ENCODE data around the gene KAT2A. TPM values are rescaled to one million over a fixed set of nuclear protein-coding genes. Genes with fewer than 3 reads are reported as not detected.

Gene KAT2A
- total RNA-seq, 1 experiment from 2014 or later = 43.5 TPM

- Histone ChIP-seq H3K4me2 (ENCODE audit: insufficient read depth, insufficient read length, low read length) (no peak overlapping the region), H3K14ac (ENCODE audit: insufficient read depth, low read length) (no peak overlapping the region), H3K4ac (ENCODE audit: low read depth, low read length) (no peak overlapping the region), H3T11ph (ENCODE audit: low read length) (no peak overlapping the region), H3K4me1 (ENCODE audit: insufficient read depth, low read length) (no peaks in the 10 kb centered on the region), H3K9ac (ENCODE audit: extremely low read depth, insufficient read length, low read length) (no peak overlapping the region), H2AK5ac (ENCODE audit: insufficient read length, low read length) (no peak overlapping the region), H2BK12ac (ENCODE audit: insufficient read length, low read depth, low read length) (no peak overlapping the region), H4K5ac (ENCODE audit: insufficient read length, low read depth, low read length) (no peak overlapping the region), H3K18ac (ENCODE audit: insufficient read length, low read depth, low read length) (no peak overlapping the region), H3K23ac (ENCODE audit: insufficient read length, low read depth, low read length) (no peak overlapping the region), H2BK5ac (ENCODE audit: insufficient read length, low read length) (no peak overlapping the region), H2BK20ac (ENCODE audit: low read depth, low read length, poor library complexity, severe bottlenecking) (no peak overlapping the region), H4K91ac (ENCODE audit: insufficient read length, low read depth, low read length) (no peak overlapping the region), H3K56ac (ENCODE audit: insufficient read length, low read depth, low read length) (no peak overlapping the region), H3K79me2 (ENCODE audit: insufficient read depth, low read length) (no peaks in the 10 kb centered on the region), H2AFZ (ENCODE audit: low read length) (no peak overlapping the region), H3K27me3 (ENCODE audit: insufficient read depth, low read length) (no peaks in the 10 kb centered on the region), H2BK15ac (ENCODE audit: low read depth, low read length) (no peak overlapping the region), H3K9me3 (ENCODE audit: control insufficient read depth, low read depth, low read length) (no peaks in the 10 kb centered on the region), H3K23me2 (ENCODE audit: insufficient read length, low read depth, low read length, poor library complexity, severe bottlenecking) (no peaks in the 10 kb centered on the region), H4K8ac (replicated peaks; ENCODE audit: insufficient read length, low read depth, low read length) (no peak overlapping the region), H4K20me1 (ENCODE audit: control insufficient read depth, insufficient read depth, insufficient read length) (peaks cover 3% of the 10 kb centered on the region), H3K79me1 (ENCODE audit: insufficient read depth, low read depth, low read length, poor library complexity, severe bottlenecking) (no peaks in the 10 kb centered on the region), H3K27ac (ENCODE audit: insufficient read length, low read depth, low read length) (no peak overlapping the region), H2BK120ac (ENCODE audit: low read depth, low read length, poor library complexity, severe bottlenecking) (no peak overlapping the region)
- H3K4me3 Mint-ChIP-seq = no peak overlapping the region
- TF ChIP-seq, protein P1, sequence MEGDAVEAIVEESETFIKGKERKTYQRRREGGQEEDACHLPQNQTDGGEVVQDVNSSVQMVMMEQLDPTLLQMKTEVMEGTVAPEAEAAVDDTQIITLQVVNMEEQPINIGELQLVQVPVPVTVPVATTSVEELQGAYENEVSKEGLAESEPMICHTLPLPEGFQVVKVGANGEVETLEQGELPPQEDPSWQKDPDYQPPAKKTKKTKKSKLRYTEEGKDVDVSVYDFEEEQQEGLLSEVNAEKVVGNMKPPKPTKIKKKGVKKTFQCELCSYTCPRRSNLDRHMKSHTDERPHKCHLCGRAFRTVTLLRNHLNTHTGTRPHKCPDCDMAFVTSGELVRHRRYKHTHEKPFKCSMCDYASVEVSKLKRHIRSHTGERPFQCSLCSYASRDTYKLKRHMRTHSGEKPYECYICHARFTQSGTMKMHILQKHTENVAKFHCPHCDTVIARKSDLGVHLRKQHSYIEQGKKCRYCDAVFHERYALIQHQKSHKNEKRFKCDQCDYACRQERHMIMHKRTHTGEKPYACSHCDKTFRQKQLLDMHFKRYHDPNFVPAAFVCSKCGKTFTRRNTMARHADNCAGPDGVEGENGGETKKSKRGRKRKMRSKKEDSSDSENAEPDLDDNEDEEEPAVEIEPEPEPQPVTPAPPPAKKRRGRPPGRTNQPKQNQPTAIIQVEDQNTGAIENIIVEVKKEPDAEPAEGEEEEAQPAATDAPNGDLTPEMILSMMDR (conservative IDR thresholded peaks at IDR 0.05) = no peak
- DNase-seq = no peak
- H3K27ac Mint-ChIP-seq = no peak overlapping the region
- no peaks in the 10 kb centered on the region for H3K9me3 Mint-ChIP-seq
- H3K27me3 Mint-ChIP-seq (ENCODE audit: low read depth) = peaks cover 3% of the 10 kb centered on the region
- no CpG with 5 or more reads among the region's 2 CpGs for WGBS (ENCODE audit: extremely low coverage, insufficient read length, low lambda C conversion rate)
- peaks cover 22 to 38% of the 10 kb centered on the region in 2 experiments for H3K4me1 Mint-ChIP-seq
- H3K36me3 Mint-ChIP-seq (ENCODE audit: insufficient read depth in 1 of 3, low read depth in 3 of 3) = no peaks in the 10 kb centered on the region
Measured at GRCh38 chr17:42065201-42065600, 56.0 kb downstream of the KAT2A start.

Other genes with a start within 250 kb of the KAT2A start
- gene ACLY, start 202.4 kb downstream of the KAT2A start, total RNA-seq (2021) = 279 and 289 TPM in 2 replicates
- gene ODAD4, start 190.8 kb downstream of the KAT2A start, total RNA-seq (2021) = 1.3 and 2.1 TPM in 2 replicates
- gene CNP, start 154.6 kb downstream of the KAT2A start, total RNA-seq (2021) = 78.5 and 79.7 TPM in 2 replicates
- 135 and 141 TPM in 2 replicates for gene DNAJC7, start 103.9 kb downstream of the KAT2A start, total RNA-seq (2021)
- 36.6 and 37.1 TPM in 2 replicates for gene NKIRAS2, start 101.3 kb downstream of the KAT2A start, total RNA-seq (2021)
- gene C17orf113, start 70.8 kb downstream of the KAT2A start, total RNA-seq (2021) = 1.0 and 1.2 TPM in 2 replicates
- 2.8 and 3.1 TPM in 2 replicates for gene ZNF385C, start 22.9 kb downstream of the KAT2A start, total RNA-seq (2021)
- gene DHX58, start 8.7 kb downstream of the KAT2A start, total RNA-seq (2021) = 3.9 and 4.5 TPM in 2 replicates
- 0.15 and 0.18 TPM in 2 replicates for gene HSPB9, start 1.4 kb upstream of the KAT2A start, total RNA-seq (2021)
- 73.8 and 75.7 TPM in 2 replicates for gene RAB5C, start 33.6 kb upstream of the KAT2A start, total RNA-seq (2021)
- 0.13 TPM in 1 of 2 replicates, not detected in the other for gene KCNH4, start 59.8 kb upstream of the KAT2A start, total RNA-seq (2021)
- not detected in 2 replicates for gene HCRT, start 64.1 kb upstream of the KAT2A start, total RNA-seq (2021)
- 8.5 and 11.0 TPM in 2 replicates for gene GHDC, start 73.1 kb upstream of the KAT2A start, total RNA-seq (2021)
- 42.9 and 46.2 TPM in 2 replicates for gene STAT5B, start 155.0 kb upstream of the KAT2A start, total RNA-seq (2021)
- 4.3 and 6.4 TPM in 2 replicates for gene STAT5A, start 167.1 kb upstream of the KAT2A start, total RNA-seq (2021)